Measurements from ENCODE around the gene LBP. TPM values are rescaled to one million over a fixed set of nuclear protein-coding genes. Genes with fewer than 3 reads are reported as not detected.

The LBP gene
- total and polyA plus RNA-seq, 2 donors (not counting 1 experiment from before 2014, with no cell fraction given) = not detected

DNA sequence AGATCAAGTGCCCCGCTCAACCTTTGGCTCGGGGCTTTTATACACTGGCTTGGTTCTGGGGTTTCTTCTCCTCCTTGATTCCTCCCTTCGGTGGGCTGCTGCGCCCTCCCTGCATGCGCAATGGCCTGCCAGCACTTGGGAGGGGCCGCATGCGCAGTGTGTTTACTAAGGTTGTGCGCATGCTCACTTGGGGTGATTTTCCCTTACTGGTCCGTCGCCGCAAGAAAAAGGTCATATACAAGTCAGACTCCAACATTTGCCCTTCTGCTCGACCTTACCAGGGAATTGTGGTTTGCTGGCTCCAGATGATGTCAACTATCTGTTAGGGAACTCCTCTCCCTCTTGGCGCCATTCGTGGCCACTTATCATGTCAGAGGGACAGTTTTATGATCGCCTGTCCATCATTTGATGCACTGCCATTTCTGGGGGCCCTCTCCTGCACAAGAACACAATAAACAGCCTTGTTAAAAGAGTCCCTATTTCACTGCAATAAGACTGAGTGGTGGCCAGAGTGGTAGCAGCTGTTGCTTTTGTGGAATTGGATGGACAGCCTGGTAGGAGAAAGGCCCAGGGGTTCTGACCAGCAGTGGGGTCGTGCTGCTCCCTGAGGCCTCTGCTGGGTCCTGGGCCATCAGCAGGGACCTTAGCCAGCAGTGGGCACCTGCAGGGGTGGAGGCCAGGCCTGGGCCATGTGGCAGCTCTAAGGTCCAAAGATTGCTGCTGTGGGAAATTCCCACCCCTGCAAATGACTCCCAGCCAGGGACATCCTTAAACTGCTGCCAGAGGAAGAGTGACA, 2.8 kb upstream of the LBP start:
- WGBS (ENCODE audit: insufficient coverage) = 80% methylated on average over 9 of the region's 16 CpGs
- H2AFZ ChIP-seq (ENCODE audit: insufficient read depth, low read depth, low read length, poor library complexity, severe bottlenecking) = no peak overlapping the region
- Mint-ChIP-seq H3K4me3 (no peak overlapping the region), H3K27me3 (peaks cover 16% of the 10 kb centered on the region), H3K9me3 (ENCODE audit: insufficient read depth) (no peaks in the 10 kb centered on the region), H3K27ac (no peak overlapping the region), H3K4me1 (no peaks in the 10 kb centered on the region)
- H4K20me1 ChIP-seq (ENCODE audit: control insufficient read depth, insufficient read depth, low read length, poor library complexity, severe bottlenecking) = no peaks in the 10 kb centered on the region
- POLR2A ChIA-PET = no interaction called here
- DNase-seq (no peak), ATAC-seq (ENCODE audit: low read depth) (no peak)
- no peak for TF ChIP-seq EZH2 (IDR thresholded peaks at IDR 0.05; ENCODE audit: borderline replicate concordance, insufficient read depth, low read depth, low read length, poor library complexity, severe bottlenecking)
- TF ChIP-seq, protein P1, sequence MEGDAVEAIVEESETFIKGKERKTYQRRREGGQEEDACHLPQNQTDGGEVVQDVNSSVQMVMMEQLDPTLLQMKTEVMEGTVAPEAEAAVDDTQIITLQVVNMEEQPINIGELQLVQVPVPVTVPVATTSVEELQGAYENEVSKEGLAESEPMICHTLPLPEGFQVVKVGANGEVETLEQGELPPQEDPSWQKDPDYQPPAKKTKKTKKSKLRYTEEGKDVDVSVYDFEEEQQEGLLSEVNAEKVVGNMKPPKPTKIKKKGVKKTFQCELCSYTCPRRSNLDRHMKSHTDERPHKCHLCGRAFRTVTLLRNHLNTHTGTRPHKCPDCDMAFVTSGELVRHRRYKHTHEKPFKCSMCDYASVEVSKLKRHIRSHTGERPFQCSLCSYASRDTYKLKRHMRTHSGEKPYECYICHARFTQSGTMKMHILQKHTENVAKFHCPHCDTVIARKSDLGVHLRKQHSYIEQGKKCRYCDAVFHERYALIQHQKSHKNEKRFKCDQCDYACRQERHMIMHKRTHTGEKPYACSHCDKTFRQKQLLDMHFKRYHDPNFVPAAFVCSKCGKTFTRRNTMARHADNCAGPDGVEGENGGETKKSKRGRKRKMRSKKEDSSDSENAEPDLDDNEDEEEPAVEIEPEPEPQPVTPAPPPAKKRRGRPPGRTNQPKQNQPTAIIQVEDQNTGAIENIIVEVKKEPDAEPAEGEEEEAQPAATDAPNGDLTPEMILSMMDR (IDR thresholded peaks at IDR 0.05) = no peak
- intact Hi-C loops (cut with micrococcal nuclease) = no loop called here
- CTCF ChIA-PET = no interaction called here
- H3K4me2 ChIP-seq (replicated peaks; ENCODE audit: low read depth, low read length, poor library complexity, severe bottlenecking) = no peak overlapping the region
- H3K9me3 ChIP-seq (ENCODE audit: control extremely low read depth in 1 of 3, control insufficient read depth in 2 of 3, insufficient read depth in 1 of 3, low read length in 2 of 3) = no peaks in the 10 kb centered on the region
- H3K4me1 ChIP-seq (ENCODE audit: control insufficient read depth in 2 of 2, insufficient read depth in 2 of 2, low read length in 2 of 2) = no peaks in the 10 kb centered on the region
- H3K79me2 ChIP-seq (ENCODE audit: control insufficient read depth, insufficient read depth, low read length) = no peaks in the 10 kb centered on the region
- H3K27ac ChIP-seq (ENCODE audit: low read length in 2 of 2) = no peak overlapping the region
- no peak overlapping the region for H3K9ac ChIP-seq (ENCODE audit: low read length)
- H3K4me3 ChIP-seq (ENCODE audit: control extremely low read depth in 1 of 5, extremely low read depth in 1 of 5, insufficient read depth in 1 of 5, low read depth in 2 of 5, low read length in 4 of 5) = no peak overlapping the region
- no peaks in the 10 kb centered on the region for H3K36me3 ChIP-seq (replicated peaks in 1 of 2; ENCODE audit: control extremely low read depth in 1 of 2, control insufficient read depth in 1 of 2, extremely low read depth in 1 of 2, insufficient read depth in 2 of 2, low read length in 1 of 2)
- H3K27me3 ChIP-seq (replicated peaks in 1 of 4; ENCODE audit: control extremely low read depth in 1 of 4, control insufficient read depth in 3 of 4, insufficient read depth in 4 of 4, low read length in 3 of 4) = peaks cover 0 to 3% (median 0%) of the 10 kb centered on the region in 4 experiments

DNA sequence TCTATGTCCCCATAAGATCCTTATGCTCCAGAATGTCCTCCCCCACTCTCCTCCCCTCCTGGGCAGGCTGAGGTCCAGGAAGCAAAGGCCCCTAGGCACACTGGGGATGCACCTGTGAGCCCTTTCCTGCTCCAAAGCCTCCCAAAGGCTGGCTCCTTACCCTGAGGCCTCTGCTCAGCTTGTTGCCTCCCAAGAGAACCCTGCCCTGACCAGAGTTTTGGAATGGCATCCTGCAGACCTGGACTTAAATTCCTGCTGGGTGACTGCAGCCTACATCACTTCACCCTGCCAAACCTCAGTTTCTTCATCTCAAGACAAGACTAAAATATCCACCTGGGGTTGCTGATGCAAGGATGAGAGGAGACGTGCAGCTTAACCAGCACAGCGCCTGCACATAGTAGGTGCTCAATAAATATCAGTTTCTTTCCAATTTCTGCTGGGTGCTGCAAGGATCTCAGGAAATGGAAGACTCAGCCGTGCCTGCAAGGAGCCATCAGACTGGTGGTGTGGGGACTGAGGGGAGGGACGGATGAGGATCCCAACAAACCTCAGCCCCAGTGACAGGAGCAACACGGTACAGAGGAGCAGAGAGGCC, 2.1 kb upstream of the LBP start:
- Histone ChIP-seq H3K4me2 (replicated peaks; ENCODE audit: low read depth, low read length, poor library complexity, severe bottlenecking) (no peak overlapping the region), H3K9me3 (ENCODE audit: control extremely low read depth in 1 of 3, control insufficient read depth in 2 of 3, insufficient read depth in 1 of 3, low read length in 2 of 3) (no peaks in the 10 kb centered on the region), H3K4me3 (ENCODE audit: control extremely low read depth in 1 of 5, extremely low read depth in 1 of 5, insufficient read depth in 1 of 5, low read depth in 2 of 5, low read length in 4 of 5) (no peak overlapping the region), H3K27ac (ENCODE audit: low read length in 2 of 2) (no peak overlapping the region), H4K20me1 (ENCODE audit: control insufficient read depth, insufficient read depth, low read length, poor library complexity, severe bottlenecking) (no peaks in the 10 kb centered on the region), H3K4me1 (ENCODE audit: control insufficient read depth in 2 of 2, insufficient read depth in 2 of 2, low read length in 2 of 2) (no peaks in the 10 kb centered on the region), H3K27me3 (replicated peaks in 1 of 4; ENCODE audit: control extremely low read depth in 1 of 4, control insufficient read depth in 3 of 4, insufficient read depth in 4 of 4, low read length in 3 of 4) (peaks cover 0 to 3% (median 0%) of the 10 kb centered on the region in 4 experiments), H2AFZ (ENCODE audit: insufficient read depth, low read depth, low read length, poor library complexity, severe bottlenecking) (no peak overlapping the region), H3K36me3 (replicated peaks in 1 of 2; ENCODE audit: control extremely low read depth in 1 of 2, control insufficient read depth in 1 of 2, extremely low read depth in 1 of 2, insufficient read depth in 2 of 2, low read length in 1 of 2) (no peaks in the 10 kb centered on the region), H3K9ac (ENCODE audit: low read length) (no peak overlapping the region), H3K79me2 (ENCODE audit: control insufficient read depth, insufficient read depth, low read length) (no peaks in the 10 kb centered on the region)
- H3K27me3 Mint-ChIP-seq = peaks cover 13% of the 10 kb centered on the region
- TF ChIP-seq, protein P1 (IDR thresholded peaks at IDR 0.05) = no peak
- no peak for TF ChIP-seq EZH2 (IDR thresholded peaks at IDR 0.05; ENCODE audit: borderline replicate concordance, insufficient read depth, low read depth, low read length, poor library complexity, severe bottlenecking)
- no peaks in the 10 kb centered on the region for H3K4me1 Mint-ChIP-seq
- H3K4me3 Mint-ChIP-seq = no peak overlapping the region
- 80% methylated on average over 1 of the region's 5 CpGs for WGBS (ENCODE audit: insufficient coverage)
- intact Hi-C loops (cut with micrococcal nuclease) = no loop called here
- ATAC-seq (ENCODE audit: low read depth) (no peak), DNase-seq (no peak)
- CTCF ChIA-PET = no interaction called here
- POLR2A ChIA-PET = no interaction called here
- H3K27ac Mint-ChIP-seq = no peak overlapping the region
- H3K9me3 Mint-ChIP-seq (ENCODE audit: insufficient read depth) = no peaks in the 10 kb centered on the region

Data from B cell (primary cell).